GF-D8 (cell line): ENCODE data around the gene PASD1.
A peak's percentile ranks its signal among the peaks of the same experiment; 100 is the strongest.
"Not testable (repeated sequence)": the region's sequence is repeated elsewhere in the genome, so short reads cannot be mapped to it uniquely, and the experiment has no call there.

Experiments
- DNase-seq: peaks from one replicate; lab custom pipeline; 2025; lab: John Stamatoyannopoulos, UW

Gene PASD1

GRCh38 chrX:151621422-151621821 lies 57.9 kb downstream of the PASD1 start:
- no peak for DNase-seq

GRCh38 chrX:151624677-151625076 lies 61.2 kb downstream of the PASD1 start:
- DNase-seq: peak; percentile 14

- no peak for DNase-seq
Observed at GRCh38 chrX:151631822-151632221, 68.3 kb downstream of the PASD1 start.

GRCh38 chrX:151633157-151633556 lies 69.7 kb downstream of the PASD1 start:
- DNase-seq: no peak

- no peak for DNase-seq
Observed at GRCh38 chrX:151634937-151635336, 71.5 kb downstream of the PASD1 start.

GRCh38 chrX:151641564-151641963 lies 78.1 kb downstream of the PASD1 start:
- no peak for DNase-seq

- DNase-seq: no peak
Observed at GRCh38 chrX:151675121-151675746, 111.8 kb downstream of the PASD1 start.

- DNase-seq: no peak
Observed at GRCh38 chrX:151676196-151676595, 112.7 kb downstream of the PASD1 start.

GRCh38 chrX:151679798-151680402 lies 116.4 kb downstream of the PASD1 start:
- DNase-seq: no peak

GRCh38 chrX:151680805-151681204 lies 117.3 kb downstream of the PASD1 start:
- DNase-seq: no peak

GRCh38 chrX:151687635-151688034 lies 124.2 kb downstream of the PASD1 start:
- DNase-seq: no peak

- no peak for DNase-seq
Observed at GRCh38 chrX:151688695-151689094, 125.2 kb downstream of the PASD1 start.

- no peak for DNase-seq
Observed at GRCh38 chrX:151692825-151693224, 129.3 kb downstream of the PASD1 start.

GRCh38 chrX:151694121-151694520 lies 130.6 kb downstream of the PASD1 start:
- DNase-seq: no peak

GRCh38 chrX:151694661-151695582 lies 131.4 kb downstream of the PASD1 start, which contains the start of gene PRRG3:
TSS of gene PRRG3 (plus strand) at chrX:151695458. CDS start at chrX:151698815, 3,357 bp downstream.
- no peak for DNase-seq

GRCh38 chrX:151695583-151696340 lies 132.3 kb downstream of the PASD1 start:
- DNase-seq: no peak

GRCh38 chrX:151697082-151697481 lies 133.6 kb downstream of the PASD1 start:
- DNase-seq: not testable (repeated sequence)

GRCh38 chrX:151697522-151697921 lies 134.0 kb downstream of the PASD1 start:
- DNase-seq: no peak

- DNase-seq: no peak
Observed at GRCh38 chrX:151698485-151698884, 135.0 kb downstream of the PASD1 start.

- DNase-seq: no peak
Observed at GRCh38 chrX:151699746-151700145, 136.3 kb downstream of the PASD1 start.

- no peak for DNase-seq
Observed at GRCh38 chrX:151700581-151700980, 137.1 kb downstream of the PASD1 start.

GRCh38 chrX:151701071-151701470 lies 137.6 kb downstream of the PASD1 start:
- DNase-seq: no peak
